Measurements from ENCODE around the gene MOGAT1.

DNA sequence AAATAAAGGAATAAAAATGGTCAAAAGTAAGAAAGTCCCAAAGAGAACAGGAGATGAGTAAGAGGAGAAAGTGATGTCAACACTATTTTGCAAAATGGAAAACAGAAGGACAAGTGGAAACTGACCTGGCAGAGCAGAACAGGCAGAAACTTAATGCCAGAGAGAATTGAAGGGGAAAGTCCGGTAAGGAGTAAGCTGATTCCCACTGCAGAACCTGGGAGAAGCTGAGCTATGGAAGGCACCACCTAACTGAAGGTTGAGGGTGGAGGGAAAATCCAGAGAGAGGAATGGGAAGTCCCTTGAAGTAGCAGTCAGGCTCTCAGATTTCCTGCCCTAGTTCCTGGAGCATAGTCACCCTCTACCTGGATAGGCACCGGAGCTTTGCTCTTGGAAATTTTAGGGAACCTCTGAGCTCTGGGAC is 59.8 kb downstream of the MOGAT1 start:
- TF ChIP-seq, protein P1, sequence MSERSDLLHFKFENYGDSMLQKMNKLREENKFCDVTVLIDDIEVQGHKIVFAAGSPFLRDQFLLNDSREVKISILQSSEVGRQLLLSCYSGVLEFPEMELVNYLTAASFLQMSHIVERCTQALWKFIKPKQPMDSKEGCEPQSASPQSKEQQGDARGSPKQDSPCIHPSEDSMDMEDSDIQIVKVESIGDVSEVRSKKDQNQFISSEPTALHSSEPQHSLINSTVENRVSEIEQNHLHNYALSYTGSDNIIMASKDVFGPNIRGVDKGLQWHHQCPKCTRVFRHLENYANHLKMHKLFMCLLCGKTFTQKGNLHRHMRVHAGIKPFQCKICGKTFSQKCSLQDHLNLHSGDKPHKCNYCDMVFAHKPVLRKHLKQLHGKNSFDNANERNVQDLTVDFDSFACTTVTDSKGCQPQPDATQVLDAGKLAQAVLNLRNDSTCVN (CRISPR knock-in tag; IDR thresholded peaks at IDR 0.05; ENCODE audit: borderline replicate concordance) = no peak
- no peak for TF ChIP-seq SUZ12 (IDR thresholded peaks at IDR 0.05; ENCODE audit: low read depth, low read length)

Measured in HepG2 (cell line).